ENCODE measurements around the gene RFX8.

GRCh38 chr2:101369100-101369499, 105.8 kb downstream of the RFX8 start:
- TF ChIP-seq, protein P1, sequence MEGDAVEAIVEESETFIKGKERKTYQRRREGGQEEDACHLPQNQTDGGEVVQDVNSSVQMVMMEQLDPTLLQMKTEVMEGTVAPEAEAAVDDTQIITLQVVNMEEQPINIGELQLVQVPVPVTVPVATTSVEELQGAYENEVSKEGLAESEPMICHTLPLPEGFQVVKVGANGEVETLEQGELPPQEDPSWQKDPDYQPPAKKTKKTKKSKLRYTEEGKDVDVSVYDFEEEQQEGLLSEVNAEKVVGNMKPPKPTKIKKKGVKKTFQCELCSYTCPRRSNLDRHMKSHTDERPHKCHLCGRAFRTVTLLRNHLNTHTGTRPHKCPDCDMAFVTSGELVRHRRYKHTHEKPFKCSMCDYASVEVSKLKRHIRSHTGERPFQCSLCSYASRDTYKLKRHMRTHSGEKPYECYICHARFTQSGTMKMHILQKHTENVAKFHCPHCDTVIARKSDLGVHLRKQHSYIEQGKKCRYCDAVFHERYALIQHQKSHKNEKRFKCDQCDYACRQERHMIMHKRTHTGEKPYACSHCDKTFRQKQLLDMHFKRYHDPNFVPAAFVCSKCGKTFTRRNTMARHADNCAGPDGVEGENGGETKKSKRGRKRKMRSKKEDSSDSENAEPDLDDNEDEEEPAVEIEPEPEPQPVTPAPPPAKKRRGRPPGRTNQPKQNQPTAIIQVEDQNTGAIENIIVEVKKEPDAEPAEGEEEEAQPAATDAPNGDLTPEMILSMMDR (IDR thresholded peaks at IDR 0.05; ENCODE audit: extremely low read depth in 1 of 2, insufficient read depth in 1 of 2, low read depth in 1 of 2, low read length in 2 of 2) = no peak
- TF ChIP-seq POLR2A (IDR thresholded peaks at IDR 0.05; ENCODE audit: low read depth, low read length) (no peak), POLR2AphosphoS5 (IDR thresholded peaks at IDR 0.05; ENCODE audit: insufficient read depth, low read depth, low read length) (no peak)

Measured in endothelial cell of umbilical vein (primary cell).